ENCODE data around the gene PHF21A.
A peak's percentile ranks its signal among the peaks of the same experiment; 100 is the strongest.
"Not testable (repeated sequence)": the region's sequence is repeated elsewhere in the genome, so short reads cannot be mapped to it uniquely, and the experiment has no call there.

The PHF21A gene

DNA sequence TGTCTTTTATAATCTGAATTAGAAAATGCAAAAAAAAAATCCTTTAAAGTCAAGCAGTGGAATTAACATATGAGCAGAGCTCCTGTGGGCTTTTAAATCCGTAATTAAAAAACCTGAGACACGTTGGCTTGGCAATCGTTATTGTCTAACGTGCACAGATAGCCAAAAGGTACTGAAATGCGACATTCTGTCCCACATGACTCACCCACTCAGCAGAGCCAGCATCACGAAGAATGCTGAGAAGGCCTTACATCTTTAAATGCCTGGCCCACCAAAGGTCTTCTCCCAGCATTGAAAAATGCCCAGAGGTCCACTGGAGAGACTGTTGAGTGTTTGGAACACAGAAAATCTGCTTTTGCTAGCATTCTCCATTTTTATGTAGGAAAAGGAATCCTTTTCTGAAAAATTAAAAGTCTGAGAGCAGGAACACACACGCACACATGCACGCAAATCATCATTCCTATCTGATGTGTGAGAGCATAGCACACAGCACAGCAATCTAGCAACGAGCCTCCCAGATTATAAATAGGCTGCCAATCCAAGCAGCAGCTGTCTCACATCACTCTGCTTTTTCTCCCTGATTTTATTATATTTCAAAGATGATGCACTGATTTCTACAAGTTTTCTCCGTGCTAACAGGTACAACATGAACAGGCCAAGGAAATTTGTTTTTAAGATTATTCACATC lies 94.5 kb downstream of the PHF21A start:
- peak; percentile 46 for DNase-seq

DNA sequence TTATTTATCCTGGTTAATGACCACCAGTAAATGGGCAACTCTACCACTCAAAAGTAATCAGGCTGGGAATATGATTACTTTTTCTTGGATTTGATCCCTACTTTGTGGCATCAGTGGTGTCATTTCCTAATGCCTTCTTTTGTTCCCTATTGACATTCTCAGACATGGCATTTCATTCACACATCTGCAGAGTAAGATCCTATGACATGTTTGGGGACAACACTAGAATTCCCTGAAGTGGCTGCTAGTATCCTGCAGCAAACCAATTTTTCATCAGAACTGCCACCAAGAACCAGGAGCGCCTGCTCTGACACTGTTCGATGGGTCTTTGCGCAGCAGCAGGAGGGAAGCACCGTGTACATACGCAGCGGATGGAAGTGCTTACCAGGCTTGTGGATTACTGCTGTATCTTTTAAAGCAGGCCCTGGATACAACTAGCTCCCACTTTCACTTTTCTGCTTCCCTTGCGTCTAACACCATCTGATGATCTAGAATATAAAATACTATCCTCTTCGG lies 101.1 kb downstream of the PHF21A start:
- DNase-seq = no peak

DNA sequence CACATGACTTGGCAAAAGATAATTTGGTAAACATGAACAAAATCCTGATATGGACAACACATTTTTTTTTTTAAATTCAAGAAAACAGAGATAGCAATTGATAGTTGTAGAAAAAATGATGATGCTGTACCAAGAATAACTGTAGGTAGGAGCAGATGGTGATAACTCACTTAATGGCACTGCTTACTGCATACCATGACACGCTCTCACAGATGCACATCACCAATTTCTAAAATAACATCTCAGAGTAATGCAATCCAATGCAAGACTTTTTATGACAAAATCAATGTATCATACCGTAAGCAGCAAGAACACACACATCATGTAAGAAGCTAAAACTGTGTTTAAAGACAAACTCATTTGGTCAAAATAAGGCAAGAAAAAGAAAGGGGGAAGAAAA lies 102.6 kb downstream of the PHF21A start:
- no peak for DNase-seq

DNA sequence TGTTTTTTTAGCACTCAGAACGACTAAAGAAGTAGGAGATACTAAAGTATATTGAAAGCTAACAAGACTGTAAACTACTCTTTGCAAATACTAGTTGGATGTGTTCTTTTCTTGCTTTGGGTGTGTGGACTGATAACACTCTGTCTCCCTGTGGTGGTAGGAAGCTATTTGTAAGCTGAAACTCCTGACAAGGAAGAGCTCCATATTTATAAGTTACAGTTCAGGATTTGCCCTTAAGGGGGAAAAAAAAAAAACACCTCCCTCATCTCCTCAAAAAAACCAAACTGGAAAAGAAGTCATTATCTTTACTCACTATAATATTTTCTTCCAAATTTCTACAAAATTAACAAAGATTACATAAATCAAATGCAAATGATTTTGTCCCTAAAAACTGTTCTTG lies 103.9 kb downstream of the PHF21A start:
- no peak for DNase-seq

DNA sequence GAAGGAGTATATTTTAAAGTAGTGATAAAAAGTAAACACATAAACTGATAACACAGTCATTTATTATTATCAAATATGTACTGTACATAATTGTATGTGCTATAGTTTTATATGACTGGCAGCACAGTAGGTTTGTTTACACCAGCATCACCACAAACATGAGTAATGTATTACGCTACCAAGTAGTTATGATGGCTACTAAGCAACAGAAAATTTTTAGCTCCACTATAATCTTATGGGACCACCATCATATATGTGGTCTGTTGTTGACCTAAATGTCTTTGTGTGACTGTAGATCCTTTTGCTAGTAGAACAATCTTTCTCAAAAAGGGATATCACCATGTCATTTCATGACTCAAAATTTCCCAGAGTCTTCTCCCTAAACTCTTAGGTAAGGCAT lies 105.3 kb downstream of the PHF21A start:
- no peak for DNase-seq

DNA sequence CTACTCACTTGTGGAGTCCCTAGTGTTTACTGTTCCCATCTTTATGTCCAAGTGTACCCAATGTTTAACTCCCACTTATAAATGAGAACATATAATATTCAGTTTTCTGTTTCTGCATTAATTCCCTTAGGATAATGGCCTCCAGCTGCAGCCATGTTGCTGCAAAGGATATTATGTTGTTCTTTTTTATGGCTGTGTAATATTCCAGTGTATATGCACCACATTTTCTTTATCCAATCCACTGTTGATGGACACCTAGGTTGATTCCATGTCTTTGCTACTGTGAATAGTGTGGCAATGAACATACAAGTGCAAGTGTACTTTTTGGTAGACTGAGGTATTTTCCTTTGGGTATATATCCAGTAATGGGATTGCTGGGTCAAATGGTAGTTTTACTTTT lies 107.1 kb downstream of the PHF21A start:
- not testable (repeated sequence) for DNase-seq

DNA sequence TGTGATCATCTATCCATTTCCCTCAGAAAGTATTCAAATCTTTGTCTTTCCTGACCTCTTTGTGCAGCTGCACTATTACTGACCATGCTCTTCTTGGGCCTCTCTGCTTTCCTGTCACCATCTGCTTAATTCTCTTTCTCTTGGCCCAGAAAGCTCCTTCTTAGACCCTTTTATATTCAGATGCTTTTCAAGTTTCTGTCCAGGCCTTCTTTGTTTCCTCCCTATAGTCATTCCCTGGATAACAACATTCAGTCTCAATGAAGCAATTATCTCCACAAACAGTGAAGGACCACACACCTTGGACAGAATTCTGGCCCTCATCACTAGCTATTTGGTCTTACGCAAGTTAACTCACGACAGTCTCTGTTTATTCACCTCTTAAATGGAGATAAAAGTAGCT lies 109.1 kb downstream of the PHF21A start:
- no peak for DNase-seq

DNA sequence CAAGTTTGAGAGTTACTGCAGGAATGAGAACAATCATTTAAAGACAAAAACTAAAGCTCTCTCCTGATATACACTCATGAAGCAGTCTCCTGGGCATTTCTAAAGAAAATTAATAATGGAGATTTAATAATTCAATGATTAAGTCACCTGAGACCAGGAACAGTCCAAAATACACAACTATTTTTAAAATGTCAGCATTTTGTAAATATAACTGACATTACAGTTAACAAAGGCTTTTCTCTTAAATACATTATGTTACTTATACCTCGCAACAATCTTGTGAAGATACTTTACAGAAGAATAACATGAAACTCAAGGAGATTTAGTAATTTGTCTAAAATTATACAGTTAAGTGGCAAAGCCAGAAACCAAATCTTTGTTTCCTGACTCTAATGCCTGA lies 111.2 kb downstream of the PHF21A start:
- DNase-seq = no peak

DNA sequence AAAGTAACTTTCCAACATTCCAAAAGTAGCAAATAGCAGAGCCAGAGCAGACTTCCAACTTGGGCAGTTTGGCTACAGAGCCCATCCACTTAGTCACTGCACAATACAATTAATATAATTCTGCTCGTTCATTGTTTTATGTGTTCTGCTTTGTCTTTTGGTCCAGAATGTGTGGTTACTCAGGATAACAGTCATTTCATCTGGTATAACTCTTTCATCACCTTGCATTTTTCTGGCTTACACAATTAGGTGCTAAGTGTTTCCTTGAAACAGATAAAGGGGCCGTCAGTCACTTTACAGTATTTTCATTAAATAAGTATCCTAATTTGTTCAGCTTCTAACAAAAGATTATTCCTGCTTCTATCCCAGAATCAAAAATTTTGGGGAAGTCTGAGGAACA lies 111.6 kb downstream of the PHF21A start:
- DNase-seq = no peak

DNA sequence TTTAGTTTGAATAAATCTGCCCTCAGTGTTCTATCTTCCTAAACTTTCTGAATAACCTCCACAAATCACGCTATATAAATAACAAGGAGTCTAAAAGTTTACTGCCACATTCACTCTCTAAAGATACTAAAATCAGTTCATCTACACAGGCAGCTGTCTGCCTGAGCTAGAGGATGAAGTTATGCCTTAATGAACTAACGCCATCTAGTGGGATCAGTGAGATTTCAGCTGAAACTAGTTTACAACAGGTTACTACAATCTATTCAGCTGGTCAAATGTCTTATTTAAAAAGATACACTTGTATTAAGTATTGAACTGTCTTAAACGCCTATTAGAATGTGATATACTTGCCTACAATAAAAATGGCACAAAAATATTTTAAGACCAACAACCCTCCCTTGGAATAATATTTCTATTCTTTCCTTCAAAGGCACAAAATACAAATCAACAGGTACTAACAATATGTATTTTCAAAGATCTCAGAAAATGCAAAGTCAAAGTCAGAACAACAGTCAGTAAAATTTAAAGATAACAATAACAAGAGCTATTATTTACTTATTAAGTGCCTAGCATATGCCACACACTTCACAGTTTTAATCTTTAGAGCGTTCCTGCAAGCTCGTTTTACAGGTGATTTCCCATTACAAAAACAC lies 114.7 kb downstream of the PHF21A start:
- DNase-seq = peak; percentile 78

DNA sequence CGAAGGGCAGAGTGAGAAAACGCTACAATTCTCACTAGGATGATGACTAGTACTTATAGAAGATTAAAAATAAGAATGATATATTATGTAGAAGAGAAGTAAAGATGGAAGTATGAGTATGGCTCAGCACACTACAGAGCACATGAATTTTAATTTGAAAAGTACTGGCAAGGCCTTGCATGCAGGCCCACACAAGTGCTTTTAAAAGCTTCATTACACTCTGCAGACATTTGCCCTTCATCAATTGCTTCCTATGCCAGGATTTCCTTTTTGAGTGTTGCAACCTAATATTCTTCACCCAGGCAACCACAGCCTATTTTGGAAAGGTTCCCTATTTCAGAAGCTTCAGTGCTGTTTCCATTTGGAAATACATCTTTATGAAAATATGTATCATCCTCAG lies 117.7 kb downstream of the PHF21A start:
- DNase-seq = peak; percentile 73

DNA sequence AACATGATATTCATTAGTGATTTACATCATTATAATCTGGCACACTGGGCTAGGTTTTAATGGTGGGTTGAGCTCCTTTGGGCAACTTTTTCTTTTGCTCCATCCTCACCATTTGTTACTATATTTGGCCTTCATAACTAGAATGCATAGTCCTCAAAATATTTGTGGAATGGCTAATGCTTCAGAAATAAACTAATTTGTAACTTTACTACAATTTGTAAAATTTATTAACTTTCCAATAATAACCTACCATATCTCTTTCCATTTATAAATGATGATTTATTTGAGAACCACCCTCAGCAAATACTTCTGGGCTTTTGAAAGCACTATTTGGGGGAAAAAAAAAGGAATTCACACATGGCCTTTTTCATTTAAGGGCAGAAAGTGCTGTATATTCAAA lies 119.1 kb downstream of the PHF21A start:
- DNase-seq = peak; percentile 54

DNA sequence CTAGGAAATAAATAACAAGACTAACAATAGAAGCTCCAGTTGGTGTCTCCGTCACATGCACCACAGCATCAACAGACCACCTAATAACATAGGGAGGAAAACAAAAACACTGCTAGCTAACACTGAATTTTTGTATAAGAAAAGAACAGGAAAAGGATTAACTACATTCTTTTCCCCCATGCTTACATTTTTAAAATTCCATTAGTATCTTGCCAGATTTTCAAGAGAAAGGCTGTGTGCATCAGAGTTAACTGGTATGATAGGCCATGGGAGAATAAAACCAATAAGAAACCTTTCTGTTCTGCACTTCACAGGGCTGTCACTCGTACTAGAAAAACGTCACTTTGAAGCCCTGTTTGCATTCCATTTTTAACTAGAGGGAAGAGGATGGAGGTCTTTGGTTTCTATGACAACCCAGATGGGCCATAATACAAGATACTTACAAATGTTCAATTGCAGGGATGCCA lies 119.8 kb downstream of the PHF21A start:
- peak; percentile 83 for DNase-seq

DNA sequence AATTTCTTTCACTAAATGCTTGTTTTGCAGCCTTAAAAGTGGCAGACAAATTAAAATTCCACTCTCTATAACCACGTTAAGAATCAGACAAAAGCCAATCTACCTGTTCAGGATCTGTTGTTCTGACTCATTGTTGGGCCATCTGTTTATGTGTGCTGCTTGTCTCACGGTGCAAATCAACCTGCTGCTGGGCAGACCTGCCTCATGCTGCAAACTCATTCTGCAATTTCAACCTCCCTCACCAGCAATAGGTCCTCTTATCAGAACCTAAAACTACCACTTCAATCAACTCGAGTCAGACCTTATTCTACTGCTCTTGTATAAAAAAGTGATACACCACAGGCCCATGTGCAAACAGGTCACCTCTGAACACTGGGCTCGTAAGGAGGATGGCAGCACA lies 123.7 kb downstream of the PHF21A start:
- DNase-seq = no peak

DNA sequence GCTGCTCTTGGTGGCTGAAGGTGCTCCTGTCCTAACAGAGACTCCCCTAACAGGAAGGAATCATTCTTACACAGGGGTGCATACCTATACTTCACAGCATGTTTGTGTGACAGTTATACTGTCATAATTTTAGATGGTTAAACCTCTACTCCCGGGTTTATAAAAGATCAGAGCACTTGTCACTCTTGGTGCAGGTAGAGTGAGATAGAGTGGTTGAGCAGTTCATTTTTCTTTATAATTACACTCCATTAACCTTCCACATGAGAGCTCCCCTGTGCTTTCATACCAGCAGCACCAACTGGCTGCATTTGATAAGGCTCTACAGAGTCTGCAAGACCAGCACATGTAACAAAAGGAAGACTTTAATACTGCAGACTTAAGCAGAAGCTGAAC lies 125.9 kb downstream of the PHF21A start:
- DNase-seq = no peak

DNA sequence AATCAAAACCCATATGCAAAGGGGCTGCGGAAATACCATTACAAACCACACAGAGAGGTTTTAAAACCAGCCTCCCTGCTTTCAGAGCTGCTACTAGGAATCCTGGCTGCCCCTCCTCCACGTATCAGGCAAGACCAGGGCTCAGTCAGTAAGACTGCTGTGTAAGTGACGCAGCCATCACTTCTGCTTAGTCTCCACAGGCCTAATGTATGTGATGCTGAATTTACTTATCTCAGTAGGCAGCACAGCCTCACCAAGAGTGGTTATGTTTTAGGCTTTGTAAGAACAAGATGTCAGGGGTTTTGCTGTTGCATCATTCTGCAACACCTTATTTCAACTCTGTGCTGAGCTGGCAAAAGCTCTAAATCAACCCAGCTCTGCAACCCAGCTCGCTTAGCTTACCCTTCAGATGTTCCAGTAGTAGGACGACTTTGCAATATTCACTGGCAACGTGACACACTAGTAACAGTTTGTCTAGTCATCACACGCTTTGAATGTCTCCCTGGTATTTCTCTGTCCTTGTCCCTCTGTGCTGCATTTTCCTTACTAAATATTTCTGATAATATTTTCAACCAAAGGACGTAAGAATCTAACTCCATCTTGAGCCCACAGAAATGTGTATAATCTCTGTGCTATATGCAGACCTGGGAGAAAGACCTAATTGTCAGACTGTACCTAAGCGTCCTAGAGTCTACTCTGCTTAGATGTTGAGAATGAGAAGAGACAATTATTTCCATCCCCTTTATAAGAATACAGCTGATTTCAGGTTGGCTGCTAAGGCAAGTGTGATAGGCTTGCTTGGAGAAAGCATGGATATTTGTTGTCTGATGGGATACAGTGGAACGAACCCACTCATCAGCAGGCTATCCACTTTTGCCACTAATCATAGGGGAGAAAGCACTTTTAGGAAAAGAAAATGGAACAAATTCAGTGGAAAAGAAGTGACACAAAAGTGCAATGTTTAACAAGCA lies 126.6 kb downstream of the PHF21A start:
- peak; percentile 82 for DNase-seq

DNA sequence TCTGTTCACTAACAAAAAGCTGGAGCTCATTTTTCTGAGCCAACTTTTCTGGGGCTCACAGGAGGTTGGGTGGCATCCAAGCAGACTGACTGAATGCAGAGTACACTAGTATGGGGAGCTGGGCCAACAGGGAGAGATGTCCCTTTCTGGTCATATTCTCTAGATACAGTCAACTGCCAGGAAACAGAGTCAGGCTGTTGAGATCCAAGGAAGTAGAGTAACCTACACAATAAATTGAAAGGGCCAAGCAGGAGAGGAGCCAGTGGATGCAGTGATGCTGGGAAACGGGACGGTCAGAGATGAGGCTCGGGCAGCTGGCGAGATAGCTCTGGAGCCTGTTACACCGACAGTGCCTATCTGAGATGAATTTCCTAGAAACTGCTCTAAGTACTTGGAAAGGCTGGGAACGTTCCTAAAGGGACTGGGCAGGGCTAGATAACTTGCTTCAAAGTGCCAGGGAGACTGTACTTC lies 127.7 kb downstream of the PHF21A start:
- peak; percentile 51 for DNase-seq

DNA sequence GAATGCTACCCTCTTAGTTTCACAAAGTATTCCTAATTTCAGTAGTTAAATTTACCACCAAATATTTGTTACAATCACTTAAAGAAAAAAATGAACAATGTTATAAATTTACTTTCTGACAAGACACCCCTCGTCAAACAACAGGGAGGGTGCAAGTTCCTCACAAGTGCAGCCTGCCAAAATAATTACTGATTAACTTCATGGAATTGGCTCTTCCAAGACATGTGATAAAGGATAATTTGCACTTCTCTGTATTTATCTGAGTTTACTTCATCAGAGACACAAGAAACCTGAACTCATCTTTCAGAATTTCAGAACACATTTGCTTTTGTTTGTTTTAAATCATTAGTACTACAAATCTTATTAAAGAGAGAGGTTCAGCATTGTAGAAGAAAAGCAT lies 132.3 kb downstream of the PHF21A start:
- no peak for DNase-seq

DNA sequence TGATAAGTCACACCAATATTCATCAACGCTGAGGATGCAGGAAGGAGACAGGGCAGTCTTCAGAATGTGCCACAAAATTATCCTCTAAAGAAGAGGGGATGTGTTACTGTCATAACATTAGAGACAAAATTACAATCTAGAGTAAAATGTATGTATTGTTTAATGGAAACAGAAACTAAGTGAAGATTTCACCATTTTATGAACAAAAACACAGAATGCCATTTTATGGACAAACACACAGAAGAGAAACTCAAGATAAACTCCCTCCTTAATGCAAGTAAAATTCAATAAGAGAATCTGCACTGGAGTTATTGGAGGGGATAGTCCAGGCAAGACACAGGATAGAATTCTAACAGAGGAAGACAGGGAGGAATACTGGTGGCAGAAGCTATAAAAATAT lies 136.0 kb downstream of the PHF21A start:
- DNase-seq = no peak

DNA sequence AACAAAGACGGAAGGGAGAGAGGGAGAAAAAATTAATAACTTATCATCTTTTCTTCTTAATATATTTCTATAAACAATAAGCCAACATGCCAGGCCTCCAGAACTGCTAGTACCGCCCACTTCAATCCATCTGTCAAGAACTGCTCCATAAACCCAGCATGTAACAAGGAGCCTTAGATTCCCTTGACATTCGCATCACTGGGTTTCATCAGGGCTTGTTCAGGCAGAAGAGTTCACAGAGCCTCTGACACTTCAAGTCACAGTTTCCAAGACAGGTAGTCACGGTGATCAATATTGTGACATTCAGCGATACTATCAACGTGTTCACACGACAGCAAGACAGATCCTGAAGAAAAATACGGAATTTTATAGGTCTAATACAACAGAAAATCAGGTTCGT lies 137.1 kb downstream of the PHF21A start:
- peak; percentile 9 for DNase-seq

DNA sequence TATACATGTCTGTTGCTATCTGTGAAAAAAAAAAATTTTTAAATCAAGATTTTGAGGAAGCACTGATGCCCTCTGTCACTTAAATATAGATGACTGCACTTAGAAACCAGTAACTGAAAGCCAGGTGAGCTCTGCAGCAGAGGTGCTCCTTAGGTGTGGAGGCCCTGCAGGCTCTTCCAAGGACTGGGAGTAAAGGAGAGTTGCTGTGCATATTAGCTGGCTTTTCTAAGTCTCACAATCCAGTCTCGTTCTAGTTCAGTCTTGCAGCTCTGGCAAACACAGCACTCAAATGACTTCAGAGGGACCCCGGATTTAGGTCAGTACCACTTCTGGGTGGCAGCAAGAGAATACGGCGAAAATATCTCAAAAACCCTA lies 137.8 kb downstream of the PHF21A start:
- DNase-seq = no peak

DNA sequence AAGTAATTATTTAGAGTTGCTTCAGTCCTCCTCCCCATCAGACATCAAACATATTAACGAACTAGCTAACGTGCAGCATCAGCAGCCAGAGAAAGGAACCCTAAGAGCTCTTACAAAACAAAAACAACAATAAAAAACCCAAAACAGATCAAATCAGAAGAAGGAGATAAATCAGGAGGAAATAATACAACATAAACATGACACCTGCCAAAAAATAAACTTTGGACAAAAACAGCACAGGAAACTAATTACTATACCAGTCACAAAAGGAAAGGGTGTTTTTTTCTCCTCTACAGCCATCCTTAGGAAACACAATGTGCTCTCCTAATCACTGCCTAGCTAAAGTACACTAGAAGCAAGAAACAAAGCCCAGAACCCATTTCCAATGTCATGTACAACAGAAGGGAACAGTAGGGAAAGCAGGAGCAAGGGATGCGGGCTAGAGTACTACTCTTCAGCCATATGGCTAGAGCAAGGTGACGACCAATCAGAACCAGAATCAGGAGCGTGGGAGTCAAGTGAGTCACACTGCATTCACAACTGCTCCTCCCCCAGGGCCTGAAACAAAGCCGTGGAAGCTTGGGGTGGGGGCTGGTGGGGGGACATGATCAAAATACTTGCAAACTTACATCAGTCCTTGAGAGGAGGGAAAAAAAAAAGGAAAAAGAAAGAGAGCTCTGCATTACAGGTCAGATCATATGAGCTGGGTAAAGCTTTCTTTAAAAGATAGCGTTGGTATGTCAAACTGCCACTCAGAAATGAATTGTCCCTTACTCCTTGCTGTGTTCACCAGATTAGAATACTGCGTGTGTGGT lies 138.4 kb downstream of the PHF21A start:
- peak; percentile 93 for DNase-seq
